ENCODE measurements around the gene EIF4G1.

DNA sequence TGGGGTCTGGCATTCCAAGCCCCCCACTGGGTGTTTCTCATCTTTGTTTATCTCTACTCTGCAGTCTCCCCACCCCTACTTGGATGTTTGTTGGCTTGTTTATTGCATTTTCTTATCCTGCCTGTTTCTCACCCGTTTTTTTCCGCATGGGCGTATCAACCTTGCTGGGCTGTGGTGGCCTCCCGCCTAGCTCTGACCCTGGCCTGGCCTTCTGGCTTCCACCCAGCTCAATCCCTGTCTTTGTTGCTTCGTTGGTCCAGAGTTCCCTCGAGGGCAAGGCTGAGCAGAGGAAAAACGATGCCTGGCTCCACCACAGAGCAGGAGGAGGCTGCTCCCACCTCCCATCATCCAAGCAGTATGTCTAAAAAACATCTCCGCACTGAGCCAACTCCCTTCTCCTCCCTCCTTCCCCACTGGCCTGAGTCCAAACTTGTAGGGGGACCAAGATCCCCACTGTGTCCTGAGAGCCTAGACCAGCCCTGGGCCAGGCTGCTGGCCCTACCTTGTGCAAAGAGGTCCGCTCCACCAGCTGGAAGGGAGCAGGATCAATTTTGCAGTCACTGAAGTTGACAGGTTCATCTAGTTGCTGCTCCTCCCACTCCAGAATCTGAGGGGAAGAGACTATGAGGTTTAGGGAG is 37.2 kb downstream of the EIF4G1 start:
- TF ChIP-seq, protein P1, sequence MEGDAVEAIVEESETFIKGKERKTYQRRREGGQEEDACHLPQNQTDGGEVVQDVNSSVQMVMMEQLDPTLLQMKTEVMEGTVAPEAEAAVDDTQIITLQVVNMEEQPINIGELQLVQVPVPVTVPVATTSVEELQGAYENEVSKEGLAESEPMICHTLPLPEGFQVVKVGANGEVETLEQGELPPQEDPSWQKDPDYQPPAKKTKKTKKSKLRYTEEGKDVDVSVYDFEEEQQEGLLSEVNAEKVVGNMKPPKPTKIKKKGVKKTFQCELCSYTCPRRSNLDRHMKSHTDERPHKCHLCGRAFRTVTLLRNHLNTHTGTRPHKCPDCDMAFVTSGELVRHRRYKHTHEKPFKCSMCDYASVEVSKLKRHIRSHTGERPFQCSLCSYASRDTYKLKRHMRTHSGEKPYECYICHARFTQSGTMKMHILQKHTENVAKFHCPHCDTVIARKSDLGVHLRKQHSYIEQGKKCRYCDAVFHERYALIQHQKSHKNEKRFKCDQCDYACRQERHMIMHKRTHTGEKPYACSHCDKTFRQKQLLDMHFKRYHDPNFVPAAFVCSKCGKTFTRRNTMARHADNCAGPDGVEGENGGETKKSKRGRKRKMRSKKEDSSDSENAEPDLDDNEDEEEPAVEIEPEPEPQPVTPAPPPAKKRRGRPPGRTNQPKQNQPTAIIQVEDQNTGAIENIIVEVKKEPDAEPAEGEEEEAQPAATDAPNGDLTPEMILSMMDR (IDR thresholded peaks at IDR 0.05; ENCODE audit: low read length), result no peak
- no peak for TF ChIP-seq EZH2 (IDR thresholded peaks at IDR 0.05; ENCODE audit: borderline replicate concordance, low read length)

Measured in OCI-LY1 (cell line).